ENCODE measurements around the gene TOMM6.

Gene TOMM6

GRCh38 chr6:41824571-41825569 is 37.4 kb downstream of the TOMM6 start:
- Histone ChIP-seq H3K18ac (ENCODE audit: low read length) (no peak overlapping the region), H2BK120ac (ENCODE audit: low read depth, low read length) (no peak overlapping the region), H2BK15ac (ENCODE audit: low read length) (no peak overlapping the region), H3K4me1 (ENCODE audit: control insufficient read depth in 2 of 2, insufficient read depth in 1 of 2, low read depth in 1 of 2, low read length in 2 of 2) (no peaks in the 10 kb centered on the region), H2BK12ac (ENCODE audit: low read length) (no peak overlapping the region), H2BK5ac (ENCODE audit: low read length) (no peak overlapping the region), H3K27ac (replicated peaks; ENCODE audit: low read length) (no peak overlapping the region), H3K9ac (ENCODE audit: low read depth, low read length, poor library complexity) (no peak overlapping the region), H3K4ac (ENCODE audit: low read length) (no peak overlapping the region), H2AFZ (ENCODE audit: low read length) (no peak overlapping the region), H3K14ac (ENCODE audit: low read length) (no peak overlapping the region), H3K4me3 (ENCODE audit: low read length in 2 of 2) (no peak overlapping the region), H3K27me3 (ENCODE audit: control insufficient read depth in 3 of 3, insufficient read depth in 3 of 3, low read depth in 1 of 3, low read length in 3 of 3) (no peaks in the 10 kb centered on the region), H3K36me3 (replicated peaks in 1 of 2; ENCODE audit: control insufficient read depth in 2 of 2, insufficient read depth in 2 of 2, low read length in 2 of 2) (peaks cover 1 to 5% of the 10 kb centered on the region in 2 donors), H4K8ac (ENCODE audit: low read depth, low read length) (no peak overlapping the region), H4K91ac (ENCODE audit: low read depth, low read length, poor library complexity) (no peak overlapping the region), H3K23ac (ENCODE audit: low read depth, low read length, poor library complexity) (no peak overlapping the region), H3K79me1 (ENCODE audit: low read depth, low read length) (no peaks in the 10 kb centered on the region), H3K4me2 (ENCODE audit: insufficient read depth, low read length, poor library complexity, severe bottlenecking) (no peak overlapping the region), H2AK5ac (ENCODE audit: low read depth, low read length) (no peak overlapping the region), H3K9me3 (replicated peaks in 1 of 2; ENCODE audit: control insufficient read depth in 2 of 2, insufficient read depth in 1 of 2, low read depth in 1 of 2, low read length in 2 of 2) (no peaks in the 10 kb centered on the region)
- no peak for DNase-seq (ENCODE audit: low spot score)
- WGBS, 2 donors (ENCODE audit: extremely low coverage in 2 of 2, insufficient read length in 2 of 2, insufficient replicate concordance in 1 of 2) = no CpG with 5 or more reads among the region's 13 CpGs

- Histone ChIP-seq H2BK15ac (ENCODE audit: low read length) (no peak overlapping the region), H3K27ac (replicated peaks; ENCODE audit: low read length) (no peak overlapping the region), H3K18ac (ENCODE audit: low read length) (no peak overlapping the region), H2BK5ac (ENCODE audit: low read length) (no peak overlapping the region), H4K91ac (ENCODE audit: low read depth, low read length, poor library complexity) (no peak overlapping the region), H3K4ac (ENCODE audit: low read length) (no peak overlapping the region), H3K27me3 (ENCODE audit: control insufficient read depth in 3 of 3, insufficient read depth in 3 of 3, low read depth in 1 of 3, low read length in 3 of 3) (no peaks in the 10 kb centered on the region), H3K9ac (ENCODE audit: low read depth, low read length, poor library complexity) (no peak overlapping the region), H3K14ac (ENCODE audit: low read length) (no peak overlapping the region), H4K8ac (ENCODE audit: low read depth, low read length) (no peak overlapping the region), H3K4me3 (ENCODE audit: low read length in 2 of 2) (no peak overlapping the region), H2BK120ac (ENCODE audit: low read depth, low read length) (no peak overlapping the region), H3K79me1 (ENCODE audit: low read depth, low read length) (no peaks in the 10 kb centered on the region), H3K4me2 (ENCODE audit: insufficient read depth, low read length, poor library complexity, severe bottlenecking) (no peak overlapping the region), H3K36me3 (replicated peaks in 1 of 2; ENCODE audit: control insufficient read depth in 2 of 2, insufficient read depth in 2 of 2, low read length in 2 of 2) (peaks cover 1 to 5% of the 10 kb centered on the region in 2 donors), H2AK5ac (ENCODE audit: low read depth, low read length) (no peak overlapping the region), H3K9me3 (replicated peaks in 1 of 2; ENCODE audit: control insufficient read depth in 2 of 2, insufficient read depth in 1 of 2, low read depth in 1 of 2, low read length in 2 of 2) (no peaks in the 10 kb centered on the region), H3K23ac (ENCODE audit: low read depth, low read length, poor library complexity) (no peak overlapping the region), H3K4me1 (ENCODE audit: control insufficient read depth in 2 of 2, insufficient read depth in 1 of 2, low read depth in 1 of 2, low read length in 2 of 2) (no peaks in the 10 kb centered on the region), H2AFZ (ENCODE audit: low read length) (no peak overlapping the region), H2BK12ac (ENCODE audit: low read length) (no peak overlapping the region)
- no CpG with 5 or more reads among the region's 2 CpGs for WGBS, 2 donors (ENCODE audit: extremely low coverage in 2 of 2, insufficient read length in 2 of 2, insufficient replicate concordance in 1 of 2)
- no peak for DNase-seq (ENCODE audit: low spot score)
Observed at GRCh38 chr6:41826343-41827022, 39.0 kb downstream of the TOMM6 start.

- no peak overlapping the region for H2BK12ac ChIP-seq (ENCODE audit: low read length)
Observed at GRCh38 chr6:41832263-41832662, 44.8 kb downstream of the TOMM6 start.

More at GRCh38 chr6:41832263-41832662, 44.8 kb downstream of the TOMM6 start:
- DNase-seq (ENCODE audit: low spot score) = no peak
- Histone ChIP-seq H2BK15ac (ENCODE audit: low read length) (no peak overlapping the region), H3K4me3 (ENCODE audit: low read length in 2 of 2) (no peak overlapping the region), H3K9ac (ENCODE audit: low read depth, low read length, poor library complexity) (no peak overlapping the region), H2BK5ac (ENCODE audit: low read length) (no peak overlapping the region), H3K27ac (replicated peaks; ENCODE audit: low read length) (no peak overlapping the region), H3K79me1 (ENCODE audit: low read depth, low read length) (no peaks in the 10 kb centered on the region), H4K8ac (ENCODE audit: low read depth, low read length) (no peak overlapping the region), H2AFZ (ENCODE audit: low read length) (no peak overlapping the region), H3K36me3 (replicated peaks in 1 of 2; ENCODE audit: control insufficient read depth in 2 of 2, insufficient read depth in 2 of 2, low read length in 2 of 2) (peaks cover 2% of the 10 kb centered on the region in 2 donors), H4K91ac (ENCODE audit: low read depth, low read length, poor library complexity) (no peak overlapping the region), H3K4me1 (ENCODE audit: control insufficient read depth in 2 of 2, insufficient read depth in 1 of 2, low read depth in 1 of 2, low read length in 2 of 2) (no peaks in the 10 kb centered on the region), H3K23ac (ENCODE audit: low read depth, low read length, poor library complexity) (no peak overlapping the region), H2BK120ac (ENCODE audit: low read depth, low read length) (no peak overlapping the region), H3K9me3 (replicated peaks in 1 of 2; ENCODE audit: control insufficient read depth in 2 of 2, insufficient read depth in 1 of 2, low read depth in 1 of 2, low read length in 2 of 2) (peaks cover 0 to 4% of the 10 kb centered on the region in 2 donors), H3K4me2 (ENCODE audit: insufficient read depth, low read length, poor library complexity, severe bottlenecking) (no peak overlapping the region), H3K18ac (ENCODE audit: low read length) (no peak overlapping the region), H3K14ac (ENCODE audit: low read length) (no peak overlapping the region), H2AK5ac (ENCODE audit: low read depth, low read length) (no peak overlapping the region), H3K27me3 (ENCODE audit: control insufficient read depth in 3 of 3, insufficient read depth in 3 of 3, low read depth in 1 of 3, low read length in 3 of 3) (no peaks in the 10 kb centered on the region), H3K4ac (ENCODE audit: low read length) (no peak overlapping the region)
- no CpG with 5 or more reads among the region's 3 CpGs for WGBS, 2 donors (ENCODE audit: extremely low coverage in 2 of 2, insufficient read length in 2 of 2, insufficient replicate concordance in 1 of 2)

All from neuronal stem cell (in vitro differentiated cells).